Glutamatergic neuron (in vitro differentiated cells): ENCODE data around the gene ATG14. TPM values are rescaled to one million over a fixed set of nuclear protein-coding genes. Genes with fewer than 3 reads are reported as not detected.

ENCODE experiments used
- DNase-seq: peaks from one replicate; pipeline ENCODE4 v3.0.0; 2022
- H3K27ac Mint-ChIP-seq: one replicate; pipeline ENCODE4 v1.8.0; 2020; ENCODE audit warnings: mild to moderate bottlenecking, mixed read lengths, inconsistent platforms; ENCODE audit not compliant: unreplicated experiment
- H3K27me3 Mint-ChIP-seq: one replicate; pipeline ENCODE4 v1.8.0; 2020; ENCODE audit warnings: mild to moderate bottlenecking, moderate library complexity, mixed read lengths, inconsistent platforms; ENCODE audit not compliant: unreplicated experiment
- H3K36me3 Mint-ChIP-seq: one replicate; pipeline ENCODE4 v1.8.0; 2020; ENCODE audit warnings: mild to moderate bottlenecking, mixed read lengths, inconsistent platforms; ENCODE audit not compliant: unreplicated experiment
- H3K4me1 Mint-ChIP-seq: one replicate; pipeline ENCODE4 v1.8.0; 2020; ENCODE audit warnings: mild to moderate bottlenecking, low read depth, mixed read lengths, inconsistent platforms; ENCODE audit not compliant: unreplicated experiment
- H3K4me3 Mint-ChIP-seq: one replicate; pipeline ENCODE4 v1.8.0; 2020; ENCODE audit warnings: mild to moderate bottlenecking, mixed read lengths, inconsistent platforms; ENCODE audit not compliant: unreplicated experiment
- H3K9me3 Mint-ChIP-seq: one replicate; pipeline ENCODE4 v1.8.0; 2020; ENCODE audit warnings: mild to moderate bottlenecking, moderate library complexity, mixed read lengths, inconsistent platforms; ENCODE audit not compliant: unreplicated experiment
- total RNA-seq: library from RNA; stranded (reverse); fragmentation: NEBNext Ultra II Directional; extraction: Animal tissue kit (Norgen Biotek cat#: 25700); gene quantifications from one replicate; pipeline ENCODE4 v1.2.1, GENCODE V29; 2021; ENCODE audit not compliant: unreplicated experiment
- TF ChIP-seq, protein P1 (sequence below): fragments of 200-600 bp; sonication (generic); IDR thresholded peaks from one replicate; pipeline ENCODE4 v1.5.0; 2021; ENCODE audit not compliant: partially characterized antibody, unreplicated experiment

Gene ATG14
- total RNA-seq, 1 donor from 2014 or later = 13.5 TPM

DNA sequence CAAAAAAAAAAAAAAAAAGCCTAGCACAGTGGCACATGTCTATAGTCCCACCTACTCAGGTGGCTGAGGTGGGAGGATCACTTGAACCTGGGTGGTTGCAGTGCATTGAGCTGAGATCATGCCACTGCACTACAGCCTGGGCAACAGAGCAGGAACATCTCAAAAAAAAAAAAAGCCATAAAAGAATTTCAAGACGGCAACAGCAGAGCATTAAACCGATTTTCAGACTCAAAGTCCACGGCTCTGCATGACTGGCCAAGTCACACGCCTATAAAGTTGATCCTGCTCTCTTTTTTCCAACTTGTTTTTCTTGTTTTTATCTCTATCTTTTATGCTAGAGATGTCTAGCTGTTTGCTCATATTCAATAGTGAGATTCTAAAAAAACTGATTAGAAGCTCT lies 95.1 kb downstream of the ATG14 start:
- Mint-ChIP-seq H3K4me3 (no peak overlapping the region), H3K4me1 (no peaks in the 10 kb centered on the region), H3K27ac (no peak overlapping the region), H3K27me3 (no peaks in the 10 kb centered on the region), H3K9me3 (peaks cover 7% of the 10 kb centered on the region), H3K36me3 (peaks cover 22% of the 10 kb centered on the region)
- DNase-seq = no peak
- TF ChIP-seq, protein P1, sequence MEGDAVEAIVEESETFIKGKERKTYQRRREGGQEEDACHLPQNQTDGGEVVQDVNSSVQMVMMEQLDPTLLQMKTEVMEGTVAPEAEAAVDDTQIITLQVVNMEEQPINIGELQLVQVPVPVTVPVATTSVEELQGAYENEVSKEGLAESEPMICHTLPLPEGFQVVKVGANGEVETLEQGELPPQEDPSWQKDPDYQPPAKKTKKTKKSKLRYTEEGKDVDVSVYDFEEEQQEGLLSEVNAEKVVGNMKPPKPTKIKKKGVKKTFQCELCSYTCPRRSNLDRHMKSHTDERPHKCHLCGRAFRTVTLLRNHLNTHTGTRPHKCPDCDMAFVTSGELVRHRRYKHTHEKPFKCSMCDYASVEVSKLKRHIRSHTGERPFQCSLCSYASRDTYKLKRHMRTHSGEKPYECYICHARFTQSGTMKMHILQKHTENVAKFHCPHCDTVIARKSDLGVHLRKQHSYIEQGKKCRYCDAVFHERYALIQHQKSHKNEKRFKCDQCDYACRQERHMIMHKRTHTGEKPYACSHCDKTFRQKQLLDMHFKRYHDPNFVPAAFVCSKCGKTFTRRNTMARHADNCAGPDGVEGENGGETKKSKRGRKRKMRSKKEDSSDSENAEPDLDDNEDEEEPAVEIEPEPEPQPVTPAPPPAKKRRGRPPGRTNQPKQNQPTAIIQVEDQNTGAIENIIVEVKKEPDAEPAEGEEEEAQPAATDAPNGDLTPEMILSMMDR = no peak

Other genes with a start within 250 kb of the ATG14 start
- 8.2 TPM for gene DLGAP5, start 220.2 kb downstream of the ATG14 start, total RNA-seq
- gene FBXO34, start 140.4 kb downstream of the ATG14 start, total RNA-seq = 13.6 TPM
- not detected for gene TBPL2, start 28.8 kb upstream of the ATG14 start, total RNA-seq
- 108 TPM for gene KTN1, start 168.4 kb upstream of the ATG14 start, total RNA-seq